GM12891 (cell line): Measurements from ENCODE around the gene MME. TPM values are rescaled to one million over a fixed set of nuclear protein-coding genes. Genes with fewer than 3 reads are reported as not detected.

ENCODE experiments used
- DNase-seq: peaks from one replicate; pipeline ENCODE4 v3.0.0; 2011; ENCODE audit warnings: low spot score; ENCODE audit not compliant: insufficient read length
- FAIRE-seq: peaks from 2 replicates; lab custom pipeline; 2011; peaks lifted over from hg19 to GRCh38; lab: Jason Lieb, UNC
- PAX5 ChIP-seq: IDR thresholded peaks from 2 replicates; pipeline ENCODE4 v1.6.1; 2011; ENCODE audit warnings: low read length, moderate library complexity, mild to moderate bottlenecking; ENCODE audit not compliant: insufficient read depth, severe bottlenecking
- POLR2A ChIP-seq: IDR thresholded peaks from 2 replicates; pipeline ENCODE4 v1.6.1; 2011; ENCODE audit warnings: low read depth, low read length, control low read depth
- POLR2AphosphoS5 ChIP-seq: IDR thresholded peaks from 2 replicates; pipeline ENCODE4 v1.6.1; 2011; ENCODE audit warnings: low read depth, low read length, control low read depth
- POU2F2 ChIP-seq: IDR thresholded peaks from 2 replicates; pipeline ENCODE4 v1.6.1; 2011; ENCODE audit warnings: low read depth, mild to moderate bottlenecking, control low read depth, low read length, moderate library complexity
- SPI1 ChIP-seq: IDR thresholded peaks from 2 replicates; pipeline ENCODE4 v1.6.1; 2011; ENCODE audit warnings: low read depth, low read length, control low read depth
- TAF1 ChIP-seq: IDR thresholded peaks from 2 replicates; pipeline ENCODE4 v1.6.1; 2011; ENCODE audit warnings: low read depth, low read length, control low read depth
- polyA plus RNA-seq: library from polyadenylated mRNA; unstranded; fragments of >200 nt; gene quantifications from one replicate; pipeline ENCODE4 v1.2.1, GENCODE V29; 2012; ENCODE audit warnings: low read depth, missing spikeins, inconsistent platforms; ENCODE audit not compliant: missing spikeins

MME gene
- not detected for polyA plus RNA-seq

- DNase-seq = no peak
- FAIRE-seq = no peak
- TF ChIP-seq SPI1 (no peak), TAF1 (no peak), PAX5 (no peak), POLR2A (no peak), POU2F2 (no peak), POLR2AphosphoS5 (no peak)
Observed at GRCh38 chr3:155079746-155080487, at the start of gene MME. Gene MME, plus strand, starts transcription at chr3:155080319. Its CDS starts 3,849 bp downstream, at chr3:155084168.

DNA sequence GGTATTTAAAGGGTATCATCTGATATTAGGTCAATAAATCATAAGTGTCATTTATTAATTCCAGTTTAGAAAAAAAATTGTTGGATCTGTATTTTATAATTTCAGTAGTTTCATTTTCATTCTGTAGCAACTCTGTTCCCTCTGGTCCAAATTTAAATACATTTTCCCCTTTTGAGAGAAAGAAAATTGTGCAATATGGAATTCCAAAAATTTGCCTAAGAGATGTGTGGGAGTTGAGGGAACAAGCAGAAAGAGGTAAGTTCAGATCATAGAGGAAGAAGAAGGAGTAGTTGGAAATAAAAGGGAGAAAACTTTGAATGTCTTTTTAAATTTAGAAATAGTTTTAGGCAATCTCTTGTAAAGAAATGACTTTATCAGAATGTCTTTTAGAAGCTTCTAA, 48.9 kb upstream of the MME start:
- TF ChIP-seq POU2F2 = no peak
- TF ChIP-seq TAF1 = no peak
- no peak for TF ChIP-seq SPI1
- TF ChIP-seq POLR2AphosphoS5 = no peak
- TF ChIP-seq PAX5 = no peak
- no peak for TF ChIP-seq POLR2A
- FAIRE-seq (no peak), DNase-seq (no peak)

- FAIRE-seq (no peak), DNase-seq (no peak)
- TF ChIP-seq SPI1 (no peak), TAF1 (no peak), POLR2AphosphoS5 (no peak), POU2F2 (no peak), POLR2A (no peak), PAX5 (no peak)
Observed at GRCh38 chr3:155032918-155033317, 47.2 kb upstream of the MME start.

DNA sequence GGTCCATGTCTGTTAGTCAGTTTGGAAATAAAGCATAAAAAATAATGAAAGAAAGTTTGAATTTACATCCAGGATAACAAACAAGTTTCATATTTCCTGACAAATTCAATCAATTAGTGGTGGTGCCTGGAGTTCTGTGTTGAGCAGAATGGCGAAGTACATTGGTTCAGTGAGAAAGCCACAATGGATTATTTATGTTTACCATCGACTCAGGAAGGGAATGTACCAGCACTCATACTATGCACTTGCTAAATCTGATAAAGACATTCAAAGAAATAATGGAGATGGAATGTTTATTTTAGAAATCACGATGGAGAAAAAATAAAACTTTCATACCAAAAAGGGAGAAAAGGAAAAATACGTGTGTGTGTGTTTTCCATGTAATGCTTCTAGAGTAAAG, 45.3 kb upstream of the MME start:
- FAIRE-seq (no peak), DNase-seq (no peak)
- TF ChIP-seq POLR2AphosphoS5 = no peak
- no peak for TF ChIP-seq SPI1
- TF ChIP-seq TAF1 = no peak
- TF ChIP-seq POU2F2 = no peak

GRCh38 chr3:155035553-155035952, 44.6 kb upstream of the MME start:
- FAIRE-seq (no peak), DNase-seq (no peak)
- TF ChIP-seq POU2F2 (no peak), POLR2AphosphoS5 (no peak), SPI1 (no peak), PAX5 (no peak), TAF1 (no peak), POLR2A (no peak)

DNA sequence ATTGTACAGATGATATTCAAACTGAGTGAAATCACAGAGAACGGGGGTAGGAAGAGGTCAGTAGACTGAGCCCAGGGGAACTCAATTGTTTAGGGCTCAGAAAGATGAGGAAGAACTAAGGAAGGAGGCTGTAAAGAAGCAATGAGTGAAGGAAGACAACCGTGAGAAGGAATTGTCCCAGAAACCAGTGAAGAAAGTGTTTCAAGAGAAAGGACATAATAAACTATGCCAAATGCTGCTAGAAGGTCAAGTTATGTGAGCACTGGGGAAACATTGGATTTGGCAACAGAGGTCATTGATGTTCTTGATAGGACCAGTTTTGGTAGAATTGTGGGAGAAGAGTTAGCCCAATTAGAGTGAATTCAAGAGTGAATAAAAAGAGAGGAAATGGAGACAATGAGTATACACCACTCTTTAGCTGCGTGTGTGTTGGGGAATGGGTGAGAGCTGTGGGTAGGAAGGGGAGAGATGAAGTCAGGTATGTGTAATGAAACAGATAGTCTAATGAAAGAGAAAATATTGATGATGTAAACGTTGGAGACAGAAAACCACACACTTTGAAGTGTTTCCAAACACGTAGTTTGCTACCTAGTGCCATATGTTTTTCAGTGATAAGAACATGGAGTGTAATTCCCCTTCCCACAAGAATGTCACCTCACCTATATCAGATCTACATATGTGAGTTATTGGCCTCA, 42.5 kb upstream of the MME start:
- FAIRE-seq (no peak), DNase-seq (no peak)
- TF ChIP-seq SPI1 = no peak
- TF ChIP-seq POU2F2 = no peak
- no peak for TF ChIP-seq POLR2A
- TF ChIP-seq POLR2AphosphoS5 = no peak
- TF ChIP-seq PAX5 = no peak
- TF ChIP-seq TAF1 = no peak

GRCh38 chr3:155038203-155038554, 41.9 kb upstream of the MME start:
- TF ChIP-seq PAX5 (no peak), POLR2AphosphoS5 (no peak), TAF1 (no peak)
- no peak for DNase-seq
- no peak for FAIRE-seq

- no peak for TF ChIP-seq POU2F2
- no peak for TF ChIP-seq TAF1
- TF ChIP-seq PAX5 = no peak
- no peak for TF ChIP-seq POLR2AphosphoS5
- DNase-seq (no peak), FAIRE-seq (no peak)
Observed at GRCh38 chr3:155046935-155047334, 33.2 kb upstream of the MME start.

DNA sequence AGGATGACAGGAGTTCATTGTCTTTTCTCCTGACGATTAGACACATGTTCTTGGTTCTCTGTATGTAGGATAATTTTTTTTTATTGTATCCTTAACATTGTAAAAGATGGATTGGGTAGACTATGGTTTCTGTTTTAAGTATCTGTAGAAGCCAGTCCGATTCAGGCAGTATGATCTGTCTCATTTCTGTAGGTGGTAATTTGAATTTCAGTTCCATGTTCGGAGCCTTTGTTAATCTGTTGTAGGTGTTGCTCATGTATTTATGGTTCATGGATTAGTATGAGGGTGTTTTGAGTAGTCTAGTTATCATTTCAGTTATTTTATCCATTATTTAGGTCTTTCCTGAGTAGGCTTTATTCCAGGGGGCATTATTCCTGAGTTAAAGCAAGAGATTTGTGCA, 32.4 kb upstream of the MME start:
- no peak for FAIRE-seq
- TF ChIP-seq TAF1 (no peak), POLR2AphosphoS5 (no peak), POU2F2 (no peak), SPI1 (0 out of 2 replicates have a peak, but pooled peaks have one; percentile 6)

DNA sequence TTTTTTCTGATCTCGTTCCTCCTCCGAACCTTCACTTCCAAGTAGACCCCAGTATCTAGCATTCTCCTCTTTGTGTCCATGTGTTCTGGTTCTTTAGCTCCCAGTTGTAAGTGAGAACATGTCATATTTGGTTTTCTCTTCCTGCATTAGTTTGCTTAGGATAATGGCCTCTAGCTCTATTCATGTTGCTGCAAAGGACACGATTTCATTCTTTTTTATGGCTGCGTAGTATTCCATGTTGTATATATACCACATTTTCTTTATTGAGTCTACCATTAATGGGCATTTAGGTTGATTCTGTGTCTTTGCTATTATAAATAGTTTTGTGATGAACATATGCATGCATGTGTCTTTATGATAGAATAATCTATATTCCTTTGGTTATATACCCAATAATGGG, 30.2 kb upstream of the MME start:
- TF ChIP-seq POLR2AphosphoS5 = no peak
- TF ChIP-seq POLR2A = no peak
- DNase-seq = no peak
- FAIRE-seq = no peak

More for the DNA sequence above, 32.4 kb upstream of the MME start:
- DNase-seq = no peak

DNA sequence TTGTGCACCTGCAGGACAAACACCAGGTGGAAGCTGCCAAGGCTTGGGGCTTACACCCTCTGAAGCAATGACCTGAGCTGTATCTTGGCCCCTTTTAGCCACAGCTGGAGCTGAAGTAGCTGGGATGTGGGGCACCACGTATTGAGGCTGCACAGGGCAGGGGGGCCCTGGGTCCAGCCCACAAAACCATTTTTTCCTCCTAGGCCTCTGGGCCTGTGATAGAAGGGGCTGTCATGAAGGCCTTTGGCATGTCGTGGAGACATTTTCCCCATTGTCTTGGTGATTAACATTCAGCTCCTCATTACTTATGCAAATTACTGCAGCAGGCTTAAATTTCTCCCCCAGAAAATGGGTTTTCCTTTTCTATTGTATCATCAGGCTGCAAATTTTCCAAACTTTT, 27.6 kb upstream of the MME start:
- TF ChIP-seq POLR2AphosphoS5 (no peak), SPI1 (no peak), PAX5 (no peak), POU2F2 (no peak), POLR2A (no peak), TAF1 (no peak)
- no peak for DNase-seq
- no peak for FAIRE-seq
